Naive thymus-derived CD4-positive, alpha-beta T cell (primary cell): Measurements from ENCODE around the gene TRIM9. TPM values are rescaled to one million over a fixed set of nuclear protein-coding genes. Genes with fewer than 3 reads are reported as not detected.

Source experiments
- ATAC-seq: fragments of 150-1000 bp; cut with Tn5 transposase; 2 replicates; pipeline ENCODE4 v1.10.0; 2021; ENCODE audit warnings: mild to moderate bottlenecking, moderate library complexity
- CTCF ChIA-PET: fragments of 350-600 bp; sonication (Branson Sonifier 250); formaldehyde crosslinking; loops from one replicate; lab custom pipeline; 2021; ENCODE audit warnings: antibody characterized with exemption; lab: Charles Lee
- POLR2A ChIA-PET: fragments of 350-600 bp; sonication (Branson Sonifier 250); formaldehyde crosslinking; loops from one replicate; lab custom pipeline; 2021; ENCODE audit warnings: antibody characterized with exemption, inconsistent platforms; lab: Charles Lee
- DNase-seq, 9 donors: peaks; one replicate each; pipeline versions ENCODE4 v3.0.0 to v3.0.0-alpha.2; 2020 to 2022; ENCODE audit warnings: mixed read lengths in 1 of 9
- H3K27ac ChIP-seq: one replicate; pipeline ENCODE4 v1.7.0; 2013; ENCODE audit warnings: mild to moderate bottlenecking, low read depth, low read length, moderate library complexity
- H3K27me3 ChIP-seq, 2 donors: one replicate each; pipeline ENCODE4 v1.7.0; 2013; ENCODE audit warnings: low read length in 2 of 2, mild to moderate bottlenecking in 2 of 2, moderate library complexity in 2 of 2; ENCODE audit not compliant: control insufficient read depth in 2 of 2, insufficient read depth in 2 of 2
- H3K36me3 ChIP-seq, 3 experiments: 1 replicate in 2 of 3; 2 replicates in 1 of 3; pipeline ENCODE4 v1.7.0; 2013; ENCODE audit warnings: low read length in 3 of 3, mild to moderate bottlenecking in 3 of 3, moderate library complexity in 1 of 3; ENCODE audit not compliant: insufficient read depth in 3 of 3, control insufficient read depth in 2 of 3
- H3K4me1 ChIP-seq, 2 donors: one replicate each; pipeline ENCODE4 v1.7.0; 2013; ENCODE audit warnings: low read length in 2 of 2, mild to moderate bottlenecking in 2 of 2, moderate library complexity in 1 of 2; ENCODE audit not compliant: control insufficient read depth in 2 of 2, insufficient read depth in 2 of 2
- H3K4me3 ChIP-seq: 2 replicates; pipeline ENCODE4 v1.7.0; 2013; ENCODE audit warnings: mild to moderate bottlenecking, low read length
- H3K9me3 ChIP-seq, 3 experiments: 1 replicate in 2 of 3; 2 replicates in 1 of 3; pipeline ENCODE4 v1.7.0; 2013; ENCODE audit warnings: low read length in 3 of 3; ENCODE audit not compliant: control insufficient read depth in 2 of 3
- H3K27ac Mint-ChIP-seq, 9 donors: one replicate each; pipeline ENCODE4 v1.8.0; 2020 to 2022; ENCODE audit warnings: mixed read lengths in 9 of 9, mild to moderate bottlenecking in 8 of 9, moderate library complexity in 5 of 9, inconsistent platforms in 2 of 9
- H3K27me3 Mint-ChIP-seq, 5 donors: one replicate each; pipeline ENCODE4 v1.8.0; 2021 to 2022; ENCODE audit warnings: mixed read lengths in 5 of 5, mild to moderate bottlenecking in 1 of 5
- H3K36me3 Mint-ChIP-seq, 5 donors: one replicate each; pipeline ENCODE4 v1.8.0; 2020 to 2022; ENCODE audit warnings: mixed read lengths in 5 of 5, mild to moderate bottlenecking in 3 of 5, inconsistent platforms in 1 of 5
- H3K4me1 Mint-ChIP-seq, 7 donors: one replicate each; pipeline ENCODE4 v1.8.0; 2020 to 2022; ENCODE audit warnings: mixed read lengths in 7 of 7, mild to moderate bottlenecking in 3 of 7, inconsistent platforms in 1 of 7
- H3K4me3 Mint-ChIP-seq, 10 donors: one replicate each; pipeline ENCODE4 v1.8.0; 2020 to 2022; ENCODE audit warnings: mild to moderate bottlenecking in 10 of 10, mixed read lengths in 10 of 10, moderate library complexity in 6 of 10, inconsistent platforms in 2 of 10
- H3K9me3 Mint-ChIP-seq, 11 donors: one replicate each; pipeline ENCODE4 v1.8.0; 2020 to 2022; ENCODE audit warnings: mixed read lengths in 11 of 11, mild to moderate bottlenecking in 4 of 11, inconsistent platforms in 1 of 11, moderate library complexity in 1 of 11
- intact Hi-C, 2 donors: fragments of 100-400 bp; cut with micrococcal nuclease; formaldehyde crosslinking; loops; one replicate each; pipeline ENCODE4 v1.15.1; 2023
- polyA plus RNA-seq, 2 donors: library from polyadenylated mRNA; unstranded; fragments of 300-500 nt; fragmentation: Illumina TruSeq; gene quantifications; one replicate each; pipeline ENCODE4 v1.2.3, GENCODE V29; 2021
- total RNA-seq, 6 experiments: library from RNA in 5 of 6; stranded (reverse) in 5 of 6; gene quantifications; 1 replicate in 5 of 6; 2 replicates in 1 of 6; pipeline ENCODE4 v1.2.3 and lab custom pipeline; 2021 to 2026

The TRIM9 gene
- total and polyA plus RNA-seq, 7 experiments from 2014 or later = 0.04 to 1.7 (median 0.37) TPM

- Mint-ChIP-seq H3K4me3 (no peak overlapping the region), H3K9me3 (peaks cover 0 to 3% (median 0%) of the 10 kb centered on the region in 11 donors), H3K4me1 (no peaks in the 10 kb centered on the region), H3K36me3 (no peaks in the 10 kb centered on the region), H3K27ac (no peak overlapping the region), H3K27me3 (peaks cover 0 to 8% (median 5%) of the 10 kb centered on the region in 5 donors)
- Histone ChIP-seq H3K9me3 (no peaks in the 10 kb centered on the region), H3K36me3 (no peaks in the 10 kb centered on the region), H3K4me3 (no peak overlapping the region), H3K4me1 (no peaks in the 10 kb centered on the region), H3K27ac (no peak overlapping the region), H3K27me3 (no peaks in the 10 kb centered on the region)
- intact Hi-C loops = no loop called here
- CTCF ChIA-PET = no interaction called here
- no peak for ATAC-seq
- DNase-seq = no peak
- POLR2A ChIA-PET = no interaction called here
Observed at GRCh38 chr14:51079085-51079484, 15.8 kb downstream of the TRIM9 start.

GRCh38 chr14:51074701-51075385 lies 20.1 kb downstream of the TRIM9 start:
- H3K27me3 Mint-ChIP-seq = peaks cover 0 to 11% (median 4%) of the 10 kb centered on the region in 5 donors
- Histone ChIP-seq H3K27ac (no peak overlapping the region), H3K36me3 (no peaks in the 10 kb centered on the region), H3K9me3 (no peaks in the 10 kb centered on the region), H3K4me3 (no peak overlapping the region), H3K27me3 (no peaks in the 10 kb centered on the region), H3K4me1 (no peaks in the 10 kb centered on the region)
- intact Hi-C loops = no loop called here
- H3K4me1 Mint-ChIP-seq = no peaks in the 10 kb centered on the region
- peaks cover 0 to 5% (median 0%) of the 10 kb centered on the region in 11 donors for H3K9me3 Mint-ChIP-seq
- ATAC-seq (no peak), DNase-seq (no peak)
- H3K4me3 Mint-ChIP-seq = no peak overlapping the region
- CTCF ChIA-PET = no interaction called here
- no peak overlapping the region for H3K27ac Mint-ChIP-seq
- POLR2A ChIA-PET = no interaction called here
- no peaks in the 10 kb centered on the region for H3K36me3 Mint-ChIP-seq

GRCh38 chr14:51073731-51074130 lies 21.2 kb downstream of the TRIM9 start:
- Mint-ChIP-seq H3K27me3 (peaks cover 0 to 11% (median 4%) of the 10 kb centered on the region in 5 donors), H3K9me3 (peaks cover 0 to 5% (median 0%) of the 10 kb centered on the region in 11 donors), H3K4me3 (no peak overlapping the region), H3K36me3 (no peaks in the 10 kb centered on the region), H3K27ac (no peak overlapping the region), H3K4me1 (no peaks in the 10 kb centered on the region)
- no peak for DNase-seq
- no peak overlapping the region for H3K4me3 ChIP-seq
- H3K27ac ChIP-seq = no peak overlapping the region
- CTCF ChIA-PET = interaction anchor here (0.7 kb wide), 1 partner anchor 13 kb away, joined by 3 read pairs; no protein-coding TSS in a partner anchor
- H3K9me3 ChIP-seq = no peaks in the 10 kb centered on the region
- POLR2A ChIA-PET = no interaction called here
- intact Hi-C loops = no loop called here
- no peaks in the 10 kb centered on the region for H3K27me3 ChIP-seq
- H3K36me3 ChIP-seq = no peaks in the 10 kb centered on the region
- no peaks in the 10 kb centered on the region for H3K4me1 ChIP-seq
- no peak for ATAC-seq

GRCh38 chr14:51072976-51073375 lies 21.9 kb downstream of the TRIM9 start:
- H3K4me3 Mint-ChIP-seq = no peak overlapping the region
- H3K27ac Mint-ChIP-seq = no peak overlapping the region
- H3K9me3 ChIP-seq = no peaks in the 10 kb centered on the region
- CTCF ChIA-PET = interaction anchor here (0.7 kb wide), 1 partner anchor 13 kb away, joined by 3 read pairs; no protein-coding TSS in a partner anchor
- H3K36me3 Mint-ChIP-seq = no peaks in the 10 kb centered on the region
- POLR2A ChIA-PET = no interaction called here
- H3K36me3 ChIP-seq = no peaks in the 10 kb centered on the region
- no peak overlapping the region for H3K4me3 ChIP-seq
- peaks cover 0 to 5% (median 0%) of the 10 kb centered on the region in 11 donors for H3K9me3 Mint-ChIP-seq
- no peak overlapping the region for H3K27ac ChIP-seq
- no peaks in the 10 kb centered on the region for H3K4me1 ChIP-seq
- no peaks in the 10 kb centered on the region for H3K27me3 ChIP-seq
- no peaks in the 10 kb centered on the region for H3K4me1 Mint-ChIP-seq
- DNase-seq = no peak
- intact Hi-C loops = no loop called here
- peaks cover 0 to 11% (median 4%) of the 10 kb centered on the region in 5 donors for H3K27me3 Mint-ChIP-seq
- no peak for ATAC-seq

- ATAC-seq (no peak), DNase-seq (no peak)
- H3K4me3 ChIP-seq = no peak overlapping the region
- no peaks in the 10 kb centered on the region for H3K4me1 Mint-ChIP-seq
- POLR2A ChIA-PET = no interaction called here
- no peaks in the 10 kb centered on the region for H3K36me3 ChIP-seq
- H3K27me3 ChIP-seq = no peaks in the 10 kb centered on the region
- H3K36me3 Mint-ChIP-seq = no peaks in the 10 kb centered on the region
- no peak overlapping the region for H3K4me3 Mint-ChIP-seq
- H3K27ac Mint-ChIP-seq = no peak overlapping the region
- no peaks in the 10 kb centered on the region for H3K9me3 ChIP-seq
- intact Hi-C loops = no loop called here
- H3K27ac ChIP-seq = no peak overlapping the region
- peaks cover 0 to 11% (median 4%) of the 10 kb centered on the region in 5 donors for H3K27me3 Mint-ChIP-seq
- H3K4me1 ChIP-seq = no peaks in the 10 kb centered on the region
- H3K9me3 Mint-ChIP-seq = peaks cover 0 to 5% (median 0%) of the 10 kb centered on the region in 11 donors
- CTCF ChIA-PET = no interaction called here
Observed at GRCh38 chr14:51071857-51072256, 23.0 kb downstream of the TRIM9 start.

- Mint-ChIP-seq H3K27ac (no peak overlapping the region), H3K9me3 (peaks cover 0 to 5% (median 0%) of the 10 kb centered on the region in 11 donors), H3K36me3 (no peaks in the 10 kb centered on the region), H3K4me3 (no peak overlapping the region), H3K4me1 (no peaks in the 10 kb centered on the region), H3K27me3 (peaks cover 0 to 7% (median 0%) of the 10 kb centered on the region in 5 donors)
- no peak overlapping the region for H3K27ac ChIP-seq
- intact Hi-C loops = no loop called here
- POLR2A ChIA-PET = no interaction called here
- no peaks in the 10 kb centered on the region for H3K27me3 ChIP-seq
- no peaks in the 10 kb centered on the region for H3K36me3 ChIP-seq
- ATAC-seq (no peak), DNase-seq (no peak)
- H3K9me3 ChIP-seq = no peaks in the 10 kb centered on the region
- H3K4me3 ChIP-seq = no peak overlapping the region
- no peaks in the 10 kb centered on the region for H3K4me1 ChIP-seq
- CTCF ChIA-PET = no interaction called here
Observed at GRCh38 chr14:51070726-51071125, 24.2 kb downstream of the TRIM9 start.

GRCh38 chr14:51069055-51069454 lies 25.9 kb downstream of the TRIM9 start:
- H3K4me1 Mint-ChIP-seq = no peaks in the 10 kb centered on the region
- no peaks in the 10 kb centered on the region for H3K36me3 Mint-ChIP-seq
- Histone ChIP-seq H3K4me1 (no peaks in the 10 kb centered on the region), H3K27me3 (no peaks in the 10 kb centered on the region), H3K36me3 (no peaks in the 10 kb centered on the region), H3K27ac (no peak overlapping the region), H3K9me3 (no peaks in the 10 kb centered on the region), H3K4me3 (no peak overlapping the region)
- no peak overlapping the region for H3K27ac Mint-ChIP-seq
- ChIA-PET CTCF (no interaction called here), POLR2A (no interaction called here)
- ATAC-seq (no peak), DNase-seq (no peak)
- intact Hi-C loops = no loop called here
- H3K27me3 Mint-ChIP-seq = peaks cover 0 to 5% (median 0%) of the 10 kb centered on the region in 5 donors
- H3K4me3 Mint-ChIP-seq = no peak overlapping the region
- peaks cover 0 to 5% (median 0%) of the 10 kb centered on the region in 11 donors for H3K9me3 Mint-ChIP-seq
